ENCODE results near the gene ELOVL3. TPM values are rescaled to one million over a fixed set of nuclear protein-coding genes. Genes with fewer than 3 reads are reported as not detected.

ELOVL3 gene
- total and polyA plus RNA-seq, 9 of the 15 experiments (the other 6 are each of a cell fraction or from before 2014, with no cell fraction given): 0.32 to 3.3 (median 0.87) TPM

GRCh38 chr10:102246261-102246660, 20.2 kb downstream of the ELOVL3 start:
- peak overlapping the region; percentile 80 to 81; a peak in 3 of 4 replicates for H3K9ac ChIP-seq (ENCODE audit: insufficient read depth in 1 of 2, low read depth in 2 of 2, low read length in 2 of 2)
- DNase-seq (ENCODE audit: extremely low read depth in 1 of 4, low spot score in 3 of 4) (no peak), FAIRE-seq (no peak), ATAC-seq (no peak)
- no peaks in the 10 kb centered on the region for H3K27me3 ChIP-seq (ENCODE audit: control insufficient read depth in 2 of 2, insufficient read depth in 2 of 2, low read length in 2 of 2)
- H3K36me3 ChIP-seq (ENCODE audit: control insufficient read depth, insufficient read depth, low read length): peaks cover 15% of the 10 kb centered on the region; the same call in 2 of the 3 replicates
- no peaks in the 10 kb centered on the region for H3K9me3 ChIP-seq (replicated peaks; ENCODE audit: control insufficient read depth, insufficient read depth, low read depth, low read length)
- intact Hi-C loops (cut with micrococcal nuclease) (no loop called here), in situ Hi-C loops (cut with MboI) (loop anchor here (25.0 kb wide), 1 partner anchor 341 kb away; no protein-coding TSS in a partner anchor)
- no peak overlapping the region for H2AFZ ChIP-seq (ENCODE audit: low read depth, low read length)
- H3K4me2 ChIP-seq (ENCODE audit: insufficient read depth, low read length): peak overlapping the region; percentile 97
- H3K27ac ChIP-seq (ENCODE audit: extremely low read depth, low read depth, low read length): peak overlapping the region; percentile 75; the same call in 2 of the 3 replicates
- peaks cover 6 to 25% of the 10 kb centered on the region in 2 experiments for H3K4me1 ChIP-seq (replicated peaks in 1 of 2; ENCODE audit: control insufficient read depth in 2 of 2, insufficient read depth in 2 of 2, low read length in 2 of 2)
- ChIA-PET POLR2A (interaction anchor here (1.2 kb wide), 1 partner anchor 105 kb away, joined by 3 read pairs; no protein-coding TSS in a partner anchor), CTCF (ENCODE audit: low intra/inter-chr PET ratio) (no interaction called here)
- TF ChIP-seq PKNOX1 (IDR thresholded peaks at IDR 0.05) (peak; percentile 83), PBX2 (CRISPR knock-in tag; IDR thresholded peaks at IDR 0.05; ENCODE audit: low read depth) (no peak), PBX2 (tag; conservative IDR thresholded peaks at IDR 0.05; ENCODE audit: low read depth) (0 out of 2 replicates have a peak, but pooled peaks have one; percentile 10), HINFP (tag; conservative IDR thresholded peaks at IDR 0.05; ENCODE audit: low read depth) (no peak)
- peaks cover 14% of the 10 kb centered on the region; the same call in 1 of the 2 replicates for H4K20me1 ChIP-seq (replicated peaks; ENCODE audit: control insufficient read depth, insufficient read depth, low read length)
- TSS peak; percentile 69 for BruUV-seq (replicated peaks)
- 3% methylated on average over 3 of the region's 3 CpGs for WGBS (ENCODE audit: insufficient coverage, low coverage, missing lambda C conversion rate)
- H3K4me3 ChIP-seq: peak overlapping the region; percentile 84
- peaks cover 59% of the 10 kb centered on the region for H3K79me2 ChIP-seq (ENCODE audit: control insufficient read depth, insufficient read depth, low read length)
- no peaks in the 10 kb centered on the region for H3K9me1 ChIP-seq (ENCODE audit: control insufficient read depth, insufficient read depth, low read length)

All from K562 (cell line).